Panc1 (cell line): Measurements from ENCODE around the gene TRAK1. TPM values are rescaled to one million over a fixed set of nuclear protein-coding genes. Genes with fewer than 3 reads are reported as not detected.
A peak's percentile ranks its signal among the peaks of the same experiment; 100 is the strongest.

ENCODE experiments used
- ATAC-seq: fragments of 200-7000 bp; cut with Tn5 transposase; 2 replicates; pipeline ENCODE4 v1.9.1; 2020; ENCODE audit warnings: mild to moderate bottlenecking, moderate library complexity
- Bru-seq: library from RNA; stranded (reverse); fragments of 400-500 nt; gene quantifications from one replicate; lab custom pipeline; 2021; lab: Mats Ljungman, UMichigan
- BruChase-seq, 2 experiments: library from RNA; stranded (reverse); fragments of 400-500 nt; gene quantifications; one replicate each; lab custom pipeline; 2021; lab: Mats Ljungman, UMichigan
- BruUV-seq: library from RNA; stranded (reverse); fragments of 400-500 nt; replicated peaks from 2 replicates; lab custom pipeline; 2021; lab: Mats Ljungman, UMichigan
- CTCF ChIA-PET: fragments of 300-600 bp; sonication (Branson Sonifier 250); formaldehyde crosslinking; loops from one replicate; lab custom pipeline; 2022; ENCODE audit warnings: antibody characterized with exemption; lab: Charles Lee
- POLR2A ChIA-PET: fragments of 300-600 bp; sonication (Branson Sonifier 250); formaldehyde crosslinking; loops from one replicate; lab custom pipeline; 2022; ENCODE audit warnings: antibody characterized with exemption; lab: Charles Lee
- DNase-seq: peaks from one replicate; pipeline ENCODE4 v3.0.0-alpha.2; 2010; ENCODE audit warnings: low read depth, low spot score
- H3K27ac ChIP-seq: 2 replicates; pipeline ENCODE4 v1.5.1; 2011; ENCODE audit warnings: mild to moderate bottlenecking, low read length, inconsistent platforms
- H3K27me3 ChIP-seq: fragments of 200-500 bp; sonication (Bioruptor generic); 2 replicates; pipeline ENCODE4 v1.6.0; 2014; ENCODE audit warnings: low read length, inconsistent platforms; ENCODE audit not compliant: control insufficient read depth, insufficient read depth
- H3K36me3 ChIP-seq: fragments of 200-500 bp; sonication (Bioruptor generic); 2 replicates; pipeline ENCODE4 v1.5.1; 2014; ENCODE audit warnings: inconsistent platforms, mild to moderate bottlenecking, low read length, moderate library complexity; ENCODE audit not compliant: control insufficient read depth, insufficient read depth
- H3K4me1 ChIP-seq: 2 replicates; pipeline ENCODE4 v1.5.1; 2011; ENCODE audit warnings: inconsistent platforms, mild to moderate bottlenecking, low read length, moderate library complexity; ENCODE audit not compliant: control insufficient read depth, insufficient read depth
- H3K4me3 ChIP-seq, 2 experiments: 2 replicates each; pipeline ENCODE4 v1.5.1; 2011 to 2012; ENCODE audit warnings: low read depth in 2 of 2, low read length in 2 of 2, mild to moderate bottlenecking in 2 of 2, inconsistent platforms in 1 of 2, moderate library complexity in 1 of 2
- H3K9me3 ChIP-seq: fragments of 200-500 bp; sonication (Bioruptor generic); 2 replicates; pipeline ENCODE4 v1.5.1; 2014; ENCODE audit warnings: low read depth, mild to moderate bottlenecking, inconsistent platforms, low read length, moderate library complexity; ENCODE audit not compliant: control insufficient read depth, insufficient read depth
- POLR2AphosphoS5 ChIP-seq: IDR thresholded peaks from 2 replicates; pipeline ENCODE4 v1.6.1; 2012; ENCODE audit warnings: mild to moderate bottlenecking, low read depth, low read length, moderate library complexity
- REST ChIP-seq, 2 experiments: IDR thresholded peaks; 2 replicates each; pipeline ENCODE4 v1.6.1; 2011 to 2012; ENCODE audit warnings: low read depth in 2 of 2, control low read depth in 1 of 2, low read length in 1 of 2, mild to moderate bottlenecking in 1 of 2, moderate library complexity in 1 of 2; ENCODE audit not compliant: insufficient read depth in 1 of 2
- SIN3A ChIP-seq: IDR thresholded peaks from 2 replicates; pipeline ENCODE4 v1.6.1; 2012; ENCODE audit warnings: low read depth, mild to moderate bottlenecking, low read length, moderate library complexity, borderline replicate concordance; ENCODE audit not compliant: insufficient read depth
- TCF7L2 ChIP-seq: IDR thresholded peaks from 2 replicates; pipeline ENCODE4 v1.6.1; 2011; ENCODE audit warnings: mild to moderate bottlenecking, low read depth, low read length, inconsistent platforms
- in situ Hi-C: cut with HindIII; loops from 2 replicates; pipeline ENCODE4 v1.10.0; 2016; ENCODE audit warnings: low sequenced_read_pairs, low pct_unique_long_range_greater_than_20kb
- intact Hi-C: fragments of 100-400 bp; cut with micrococcal nuclease; formaldehyde crosslinking; loops from one replicate; pipeline ENCODE4 v1.10.0; 2022; ENCODE audit not compliant: unreplicated experiment
- long read RNA-seq: library from polyadenylated mRNA; unstranded; transcript quantifications from one replicate; pipeline ENCODE4 v2.0.0, GENCODE V29; 2021; ENCODE audit not compliant: unreplicated experiment
- polyA plus RNA-seq: library from polyadenylated mRNA; unstranded; fragments of >200 nt; gene quantifications from one replicate; pipeline ENCODE4 v1.2.1, GENCODE V29; 2012; ENCODE audit warnings: missing spikeins; ENCODE audit not compliant: insufficient read length
- total RNA-seq: library from RNA; stranded (reverse); gene quantifications from one replicate; pipeline ENCODE4 v1.2.1, GENCODE V29; 2021; ENCODE audit not compliant: unreplicated experiment
- TF ChIP-seq, protein P1 (sequence below): fragments of 450-650 bp; IDR thresholded peaks from 2 replicates; pipeline ENCODE4 v1.5.1; 2017; ENCODE audit warnings: mild to moderate bottlenecking

TRAK1 gene, protein sequence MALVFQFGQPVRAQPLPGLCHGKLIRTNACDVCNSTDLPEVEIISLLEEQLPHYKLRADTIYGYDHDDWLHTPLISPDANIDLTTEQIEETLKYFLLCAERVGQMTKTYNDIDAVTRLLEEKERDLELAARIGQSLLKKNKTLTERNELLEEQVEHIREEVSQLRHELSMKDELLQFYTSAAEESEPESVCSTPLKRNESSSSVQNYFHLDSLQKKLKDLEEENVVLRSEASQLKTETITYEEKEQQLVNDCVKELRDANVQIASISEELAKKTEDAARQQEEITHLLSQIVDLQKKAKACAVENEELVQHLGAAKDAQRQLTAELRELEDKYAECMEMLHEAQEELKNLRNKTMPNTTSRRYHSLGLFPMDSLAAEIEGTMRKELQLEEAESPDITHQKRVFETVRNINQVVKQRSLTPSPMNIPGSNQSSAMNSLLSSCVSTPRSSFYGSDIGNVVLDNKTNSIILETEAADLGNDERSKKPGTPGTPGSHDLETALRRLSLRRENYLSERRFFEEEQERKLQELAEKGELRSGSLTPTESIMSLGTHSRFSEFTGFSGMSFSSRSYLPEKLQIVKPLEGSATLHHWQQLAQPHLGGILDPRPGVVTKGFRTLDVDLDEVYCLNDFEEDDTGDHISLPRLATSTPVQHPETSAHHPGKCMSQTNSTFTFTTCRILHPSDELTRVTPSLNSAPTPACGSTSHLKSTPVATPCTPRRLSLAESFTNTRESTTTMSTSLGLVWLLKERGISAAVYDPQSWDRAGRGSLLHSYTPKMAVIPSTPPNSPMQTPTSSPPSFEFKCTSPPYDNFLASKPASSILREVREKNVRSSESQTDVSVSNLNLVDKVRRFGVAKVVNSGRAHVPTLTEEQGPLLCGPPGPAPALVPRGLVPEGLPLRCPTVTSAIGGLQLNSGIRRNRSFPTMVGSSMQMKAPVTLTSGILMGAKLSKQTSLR
- total RNA-seq (38.4 TPM), Bru-seq, nascent RNA (percentile 79 among the genes with signal in this experiment), BruChase-seq, experiment 1, labeled RNA remaining after a 2-hour chase (percentile 72 among the genes with signal in this experiment), BruChase-seq, experiment 2, labeled RNA remaining after a 6-hour chase (percentile 76 among the genes with signal in this experiment)
- polyA plus RNA-seq = 36.8 TPM
- long read RNA-seq, partial matches to known transcripts = 96 of 131 reads
- long read RNA-seq, other reads (novel, unspliced or antisense) = 35 of 131 reads

GRCh38 chr3:42090973-42091731 is at the start of gene TRAK1:
TSS of gene TRAK1 (plus strand) at chr3:42091357. CDS start at chr3:42091470, 113 bp downstream.
- ATAC-seq (no peak), DNase-seq (no peak)
- intact Hi-C loops = no loop called here
- CTCF ChIA-PET = no interaction called here
- Histone ChIP-seq H3K9me3 (no peaks in the 10 kb centered on the region), H3K36me3 (peaks cover 2% of the 10 kb centered on the region; the same call in 1 of the 2 replicates), H3K4me1 (no peaks in the 10 kb centered on the region; the same call in 1 of the 2 replicates), H3K27me3 (no peaks in the 10 kb centered on the region), H3K4me3 (no peak within 1 kb of the TSS), H3K27ac (0 out of 2 replicates have a peak within 1 kb of the TSS, but pooled peaks have one; percentile 23)
- POLR2A ChIA-PET = no interaction called here
- TF ChIP-seq SIN3A (no peak), POLR2AphosphoS5 (no peak), TCF7L2 (no peak), REST (IDR thresholded peaks at IDR 0.05; ENCODE audit: insufficient read depth in 1 of 2, low read depth in 2 of 2, low read length in 1 of 2) (no peak)
- TF ChIP-seq, protein P1, sequence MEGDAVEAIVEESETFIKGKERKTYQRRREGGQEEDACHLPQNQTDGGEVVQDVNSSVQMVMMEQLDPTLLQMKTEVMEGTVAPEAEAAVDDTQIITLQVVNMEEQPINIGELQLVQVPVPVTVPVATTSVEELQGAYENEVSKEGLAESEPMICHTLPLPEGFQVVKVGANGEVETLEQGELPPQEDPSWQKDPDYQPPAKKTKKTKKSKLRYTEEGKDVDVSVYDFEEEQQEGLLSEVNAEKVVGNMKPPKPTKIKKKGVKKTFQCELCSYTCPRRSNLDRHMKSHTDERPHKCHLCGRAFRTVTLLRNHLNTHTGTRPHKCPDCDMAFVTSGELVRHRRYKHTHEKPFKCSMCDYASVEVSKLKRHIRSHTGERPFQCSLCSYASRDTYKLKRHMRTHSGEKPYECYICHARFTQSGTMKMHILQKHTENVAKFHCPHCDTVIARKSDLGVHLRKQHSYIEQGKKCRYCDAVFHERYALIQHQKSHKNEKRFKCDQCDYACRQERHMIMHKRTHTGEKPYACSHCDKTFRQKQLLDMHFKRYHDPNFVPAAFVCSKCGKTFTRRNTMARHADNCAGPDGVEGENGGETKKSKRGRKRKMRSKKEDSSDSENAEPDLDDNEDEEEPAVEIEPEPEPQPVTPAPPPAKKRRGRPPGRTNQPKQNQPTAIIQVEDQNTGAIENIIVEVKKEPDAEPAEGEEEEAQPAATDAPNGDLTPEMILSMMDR = no peak
- no TSS peak for BruUV-seq
- in situ Hi-C loops = no loop called here

DNA sequence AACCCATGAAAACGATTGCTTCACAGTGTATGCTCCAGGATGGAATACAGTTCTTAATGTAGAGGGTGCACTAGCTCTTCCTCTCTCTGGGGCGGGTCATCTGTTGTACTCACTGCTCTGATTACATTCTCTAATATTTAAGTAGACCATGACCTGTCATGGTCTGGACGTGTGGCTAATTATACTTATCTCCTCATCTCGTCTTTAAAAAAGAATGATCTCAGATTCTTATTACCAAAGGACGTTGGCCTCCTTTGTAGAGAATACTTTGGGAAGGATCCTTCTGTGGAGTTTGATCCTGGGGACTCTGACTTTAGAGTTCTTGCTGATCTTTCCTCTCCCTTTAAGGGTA is 48.4 kb upstream of the TRAK1 start:
- POLR2A ChIA-PET = no interaction called here

More for the DNA sequence above, 48.4 kb upstream of the TRAK1 start:
- Histone ChIP-seq H3K4me3 (peak overlapping the region in 1 of 2 experiments; percentile 36; a peak in 2 of 4 replicates), H3K27me3 (no peaks in the 10 kb centered on the region), H3K9me3 (no peaks in the 10 kb centered on the region), H3K27ac (peak overlapping the region; percentile 86), H3K36me3 (no peaks in the 10 kb centered on the region), H3K4me1 (peaks cover 36% of the 10 kb centered on the region)
- ATAC-seq (peak; percentile 73), DNase-seq (no peak)
- intact Hi-C loops (no loop called here), in situ Hi-C loops (no loop called here)
- CTCF ChIA-PET = no interaction called here
- no TSS peak for BruUV-seq
- TF ChIP-seq, protein P1 = no peak
- TF ChIP-seq REST (IDR thresholded peaks at IDR 0.05; ENCODE audit: insufficient read depth in 1 of 2, low read depth in 2 of 2, low read length in 1 of 2) (no peak), TCF7L2 (no peak), POLR2AphosphoS5 (no peak), SIN3A (no peak)
